Measurements from ENCODE around the gene CPEB3.

CPEB3 gene

GRCh38 chr10:92111336-92111939, 179.4 kb downstream of the CPEB3 start:
- H3K4me3 ChIP-seq (ENCODE audit: low read length), result no peak overlapping the region
- H3K9ac ChIP-seq (ENCODE audit: low read depth, low read length), result no peak overlapping the region
- H3K36me3 ChIP-seq (ENCODE audit: insufficient read depth, low read length), result no peaks in the 10 kb centered on the region
- H3K4me1 ChIP-seq (ENCODE audit: control insufficient read depth, insufficient read depth, low read length), result peaks cover 19% of the 10 kb centered on the region
- H3K4me2 ChIP-seq (ENCODE audit: low read length), result no peak overlapping the region
- no peaks in the 10 kb centered on the region for H3K27me3 ChIP-seq (ENCODE audit: control insufficient read depth, insufficient read depth, low read length)
- no peaks in the 10 kb centered on the region for H3K9me3 ChIP-seq (replicated peaks; ENCODE audit: low read length)

GRCh38 chr10:92110039-92110794, 180.7 kb downstream of the CPEB3 start:
- Histone ChIP-seq H3K9ac (ENCODE audit: low read depth, low read length) (no peak overlapping the region), H3K27me3 (ENCODE audit: control insufficient read depth, insufficient read depth, low read length) (no peaks in the 10 kb centered on the region), H3K36me3 (ENCODE audit: insufficient read depth, low read length) (no peaks in the 10 kb centered on the region), H3K9me3 (replicated peaks; ENCODE audit: low read length) (no peaks in the 10 kb centered on the region), H3K4me1 (ENCODE audit: control insufficient read depth, insufficient read depth, low read length) (peaks cover 19% of the 10 kb centered on the region), H3K4me3 (ENCODE audit: low read length) (no peak overlapping the region), H3K4me2 (ENCODE audit: low read length) (peak overlapping the region; percentile 6)

GRCh38 chr10:92108747-92109146, 182.1 kb downstream of the CPEB3 start:
- Histone ChIP-seq H3K4me1 (ENCODE audit: control insufficient read depth, insufficient read depth, low read length) (peaks cover 23% of the 10 kb centered on the region), H3K27me3 (ENCODE audit: control insufficient read depth, insufficient read depth, low read length) (no peaks in the 10 kb centered on the region), H3K36me3 (ENCODE audit: insufficient read depth, low read length) (no peaks in the 10 kb centered on the region), H3K9ac (ENCODE audit: low read depth, low read length) (no peak overlapping the region), H3K9me3 (replicated peaks; ENCODE audit: low read length) (no peaks in the 10 kb centered on the region), H3K4me3 (ENCODE audit: low read length) (no peak overlapping the region), H3K4me2 (ENCODE audit: low read length) (no peak overlapping the region)

- H3K27me3 ChIP-seq (ENCODE audit: control insufficient read depth, insufficient read depth, low read length), result no peaks in the 10 kb centered on the region
- H3K9ac ChIP-seq (ENCODE audit: low read depth, low read length), result no peak overlapping the region
- H3K9me3 ChIP-seq (replicated peaks; ENCODE audit: low read length), result no peaks in the 10 kb centered on the region
- H3K4me3 ChIP-seq (ENCODE audit: low read length), result no peak overlapping the region
- H3K36me3 ChIP-seq (ENCODE audit: insufficient read depth, low read length), result no peaks in the 10 kb centered on the region
- H3K4me2 ChIP-seq (ENCODE audit: low read length), result no peak overlapping the region
- peaks cover 25% of the 10 kb centered on the region for H3K4me1 ChIP-seq (ENCODE audit: control insufficient read depth, insufficient read depth, low read length)
Measured at GRCh38 chr10:92108120-92108519, 182.8 kb downstream of the CPEB3 start.

- no peaks in the 10 kb centered on the region for H3K36me3 ChIP-seq (ENCODE audit: insufficient read depth, low read length)
- H3K4me2 ChIP-seq (ENCODE audit: low read length), result no peak overlapping the region
- no peaks in the 10 kb centered on the region for H3K9me3 ChIP-seq (replicated peaks; ENCODE audit: low read length)
- H3K4me3 ChIP-seq (ENCODE audit: low read length), result no peak overlapping the region
- no peak overlapping the region for H3K9ac ChIP-seq (ENCODE audit: low read depth, low read length)
- peaks cover 23% of the 10 kb centered on the region for H3K4me1 ChIP-seq (ENCODE audit: control insufficient read depth, insufficient read depth, low read length)
- H3K27me3 ChIP-seq (ENCODE audit: control insufficient read depth, insufficient read depth, low read length), result no peaks in the 10 kb centered on the region
Measured at GRCh38 chr10:92103376-92104090, 187.3 kb downstream of the CPEB3 start.

GRCh38 chr10:92102601-92103213, 188.2 kb downstream of the CPEB3 start:
- Histone ChIP-seq H3K27me3 (ENCODE audit: control insufficient read depth, insufficient read depth, low read length) (no peaks in the 10 kb centered on the region), H3K9ac (ENCODE audit: low read depth, low read length) (no peak overlapping the region), H3K4me2 (ENCODE audit: low read length) (no peak overlapping the region), H3K36me3 (ENCODE audit: insufficient read depth, low read length) (no peaks in the 10 kb centered on the region), H3K4me1 (ENCODE audit: control insufficient read depth, insufficient read depth, low read length) (peaks cover 23% of the 10 kb centered on the region), H3K4me3 (ENCODE audit: low read length) (no peak overlapping the region), H3K9me3 (replicated peaks; ENCODE audit: low read length) (no peaks in the 10 kb centered on the region)

GRCh38 chr10:92094960-92095359, 195.9 kb downstream of the CPEB3 start:
- no peaks in the 10 kb centered on the region for H3K36me3 ChIP-seq (ENCODE audit: insufficient read depth, low read length)
- no peaks in the 10 kb centered on the region for H3K9me3 ChIP-seq (replicated peaks; ENCODE audit: low read length)
- H3K9ac ChIP-seq (ENCODE audit: low read depth, low read length), result no peak overlapping the region
- H3K27me3 ChIP-seq (ENCODE audit: control insufficient read depth, insufficient read depth, low read length), result no peaks in the 10 kb centered on the region
- no peak overlapping the region for H3K4me2 ChIP-seq (ENCODE audit: low read length)
- H3K4me3 ChIP-seq (ENCODE audit: low read length), result no peak overlapping the region
- no peaks in the 10 kb centered on the region for H3K4me1 ChIP-seq (ENCODE audit: control insufficient read depth, insufficient read depth, low read length)

- Histone ChIP-seq H3K4me2 (ENCODE audit: low read length) (no peak overlapping the region), H3K9ac (ENCODE audit: low read depth, low read length) (no peak overlapping the region), H3K4me1 (ENCODE audit: control insufficient read depth, insufficient read depth, low read length) (no peaks in the 10 kb centered on the region), H3K4me3 (ENCODE audit: low read length) (no peak overlapping the region), H3K9me3 (replicated peaks; ENCODE audit: low read length) (no peaks in the 10 kb centered on the region), H3K27me3 (ENCODE audit: control insufficient read depth, insufficient read depth, low read length) (no peaks in the 10 kb centered on the region), H3K36me3 (ENCODE audit: insufficient read depth, low read length) (no peaks in the 10 kb centered on the region)
Measured at GRCh38 chr10:92091965-92092364, 198.9 kb downstream of the CPEB3 start.

GRCh38 chr10:92087750-92088395, 203.0 kb downstream of the CPEB3 start:
- H3K4me2 ChIP-seq (ENCODE audit: low read length), result no peak overlapping the region
- H3K27me3 ChIP-seq (ENCODE audit: control insufficient read depth, insufficient read depth, low read length), result no peaks in the 10 kb centered on the region
- no peaks in the 10 kb centered on the region for H3K36me3 ChIP-seq (ENCODE audit: insufficient read depth, low read length)
- H3K9ac ChIP-seq (ENCODE audit: low read depth, low read length), result no peak overlapping the region
- no peaks in the 10 kb centered on the region for H3K4me1 ChIP-seq (ENCODE audit: control insufficient read depth, insufficient read depth, low read length)
- H3K9me3 ChIP-seq (replicated peaks; ENCODE audit: low read length), result no peaks in the 10 kb centered on the region
- H3K4me3 ChIP-seq (ENCODE audit: low read length), result no peak overlapping the region

- H3K4me3 ChIP-seq (ENCODE audit: low read length), result no peak overlapping the region
- no peaks in the 10 kb centered on the region for H3K36me3 ChIP-seq (ENCODE audit: insufficient read depth, low read length)
- no peak overlapping the region for H3K4me2 ChIP-seq (ENCODE audit: low read length)
- H3K4me1 ChIP-seq (ENCODE audit: control insufficient read depth, insufficient read depth, low read length), result no peaks in the 10 kb centered on the region
- no peaks in the 10 kb centered on the region for H3K9me3 ChIP-seq (replicated peaks; ENCODE audit: low read length)
- no peaks in the 10 kb centered on the region for H3K27me3 ChIP-seq (ENCODE audit: control insufficient read depth, insufficient read depth, low read length)
- no peak overlapping the region for H3K9ac ChIP-seq (ENCODE audit: low read depth, low read length)
Measured at GRCh38 chr10:92082583-92083280, 208.1 kb downstream of the CPEB3 start.

- Histone ChIP-seq H3K9me3 (replicated peaks; ENCODE audit: low read length) (no peaks in the 10 kb centered on the region), H3K4me2 (ENCODE audit: low read length) (no peak overlapping the region), H3K4me3 (ENCODE audit: low read length) (no peak overlapping the region)
Measured at GRCh38 chr10:92081641-92082040, 209.2 kb downstream of the CPEB3 start.

More at GRCh38 chr10:92081641-92082040, 209.2 kb downstream of the CPEB3 start:
- Histone ChIP-seq H3K36me3 (ENCODE audit: insufficient read depth, low read length) (no peaks in the 10 kb centered on the region), H3K9ac (ENCODE audit: low read depth, low read length) (no peak overlapping the region), H3K27me3 (ENCODE audit: control insufficient read depth, insufficient read depth, low read length) (no peaks in the 10 kb centered on the region), H3K4me1 (ENCODE audit: control insufficient read depth, insufficient read depth, low read length) (no peaks in the 10 kb centered on the region)

Measured in skeletal muscle satellite cell (primary cell).